GM21381 (cell line): Measurements from ENCODE around the gene ANKRD36.
"Not testable (repeated sequence)": the region's sequence is repeated elsewhere in the genome, so short reads cannot be mapped to it uniquely, and the experiment has no call there.

Experiments
- ATAC-seq: cut with Tn5 transposase; IDR thresholded peaks from one replicate; pipeline ENCODE4 v1.9.1; 2021; ENCODE audit warnings: mild to moderate bottlenecking, moderate library complexity; ENCODE audit not compliant: unreplicated experiment

The ANKRD36 gene

DNA sequence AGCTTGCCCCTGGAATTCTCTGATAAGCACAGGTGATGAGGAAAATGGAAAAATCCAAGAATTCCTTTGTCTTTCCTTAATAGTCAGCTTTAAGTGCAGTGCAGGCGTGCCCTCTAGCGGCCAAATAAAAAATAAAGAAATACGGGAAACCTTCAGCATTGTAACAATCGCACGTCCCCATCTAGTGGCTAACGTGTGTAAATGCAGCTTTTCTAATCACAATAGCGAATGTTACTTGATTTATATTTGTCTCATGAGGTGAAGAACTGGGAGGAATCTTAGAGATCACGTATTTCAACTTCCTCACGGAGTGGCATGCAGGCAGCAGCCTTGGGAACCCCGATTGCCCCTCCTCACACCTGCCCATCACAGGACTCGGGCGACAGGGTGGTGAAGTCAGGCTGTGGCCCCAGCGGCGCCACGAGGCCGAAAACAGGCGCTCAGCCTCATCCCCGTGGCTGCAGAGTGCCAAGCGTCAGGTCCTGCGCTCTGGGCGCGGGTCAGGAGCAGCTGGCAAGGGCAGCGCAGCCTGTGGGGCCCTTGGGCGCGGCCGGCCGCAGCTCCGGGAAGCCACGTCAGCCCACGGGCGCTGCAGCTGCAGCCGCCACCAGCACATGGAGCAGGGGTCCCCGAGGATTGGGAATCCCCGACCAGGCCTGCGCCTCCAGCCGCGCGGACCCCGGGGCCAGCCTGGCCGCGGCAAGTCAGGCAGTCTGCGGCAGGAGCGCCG lies 468 bp upstream of the ANKRD36 start:
- ATAC-seq = peak; percentile 57

DNA sequence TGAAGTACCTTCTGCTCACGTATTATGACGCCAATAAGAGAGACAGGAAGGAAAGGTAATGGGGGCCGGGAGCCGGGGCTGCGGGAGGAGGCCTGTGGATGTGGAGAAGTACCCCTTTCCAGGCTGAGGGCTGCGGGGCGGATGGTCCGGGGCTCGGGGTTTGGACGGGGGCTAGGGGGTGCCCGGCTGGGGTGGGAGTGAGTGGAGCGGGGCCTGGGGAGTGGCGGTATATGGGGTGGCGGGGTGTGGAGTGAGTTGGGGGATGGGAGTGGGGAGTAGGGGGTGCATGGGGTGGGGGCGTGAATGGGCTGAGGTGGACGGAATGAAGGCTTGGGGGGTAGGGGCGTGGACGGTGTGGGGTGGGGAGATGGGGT lies 916 bp downstream of the ANKRD36 start:
- ATAC-seq = not testable (repeated sequence)

DNA sequence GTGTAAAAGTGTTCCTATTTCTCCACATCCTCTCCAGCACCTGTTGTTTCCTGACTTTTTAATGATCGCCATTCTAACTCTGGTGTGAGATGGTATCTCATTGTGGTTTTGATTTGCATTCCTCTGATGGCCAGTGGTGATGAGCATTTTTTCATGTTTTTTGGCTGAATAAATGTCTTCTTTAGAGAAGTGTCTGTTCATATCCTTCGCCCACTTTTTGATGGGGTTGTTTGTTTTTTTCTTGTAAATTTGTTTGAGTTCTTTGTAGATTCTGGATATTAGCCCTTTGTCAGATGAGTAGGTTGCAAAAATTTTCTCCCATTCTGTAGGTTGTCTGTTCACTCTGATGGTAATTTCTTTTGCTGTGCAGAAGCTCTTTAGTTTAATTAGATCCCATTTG lies 16.1 kb downstream of the ANKRD36 start:
- not testable (repeated sequence) for ATAC-seq

DNA sequence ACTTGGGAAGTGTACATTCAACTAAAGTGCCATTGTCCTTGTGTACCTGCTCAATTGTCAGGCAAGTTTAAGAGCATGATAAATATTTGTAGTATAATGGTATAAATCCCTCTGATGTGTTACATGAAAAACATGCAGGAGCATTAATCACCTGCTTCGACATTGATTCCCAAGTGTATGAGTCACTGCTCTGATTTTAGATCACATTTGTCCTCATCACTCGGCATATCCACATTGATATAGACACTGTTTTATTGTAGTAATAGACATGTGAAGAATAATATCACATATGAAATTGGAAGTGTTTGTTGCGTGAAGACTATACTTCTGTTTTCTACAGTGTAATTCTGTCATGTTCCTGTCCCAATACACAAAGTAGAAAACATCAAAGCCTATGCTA lies 31.1 kb downstream of the ANKRD36 start:
- not testable (repeated sequence) for ATAC-seq

DNA sequence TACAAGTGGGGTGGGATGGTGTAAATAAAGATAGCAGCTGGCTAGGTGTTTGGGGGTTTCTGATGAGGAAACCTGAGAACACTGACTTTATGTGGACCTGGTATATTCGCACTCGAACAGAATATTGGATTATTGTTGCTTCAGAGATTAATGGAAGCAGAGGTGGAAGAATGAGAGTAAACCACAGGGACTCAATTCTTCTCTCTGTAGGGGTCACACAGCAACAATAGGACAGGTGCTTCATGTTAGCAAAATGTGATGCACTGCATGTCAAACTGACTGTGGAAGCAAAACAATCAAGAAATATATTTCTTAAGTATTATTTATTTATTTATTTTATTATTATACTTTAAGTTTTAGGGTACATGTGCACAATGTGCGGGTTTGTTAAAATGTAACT lies 53.6 kb downstream of the ANKRD36 start:
- not testable (repeated sequence) for ATAC-seq

DNA sequence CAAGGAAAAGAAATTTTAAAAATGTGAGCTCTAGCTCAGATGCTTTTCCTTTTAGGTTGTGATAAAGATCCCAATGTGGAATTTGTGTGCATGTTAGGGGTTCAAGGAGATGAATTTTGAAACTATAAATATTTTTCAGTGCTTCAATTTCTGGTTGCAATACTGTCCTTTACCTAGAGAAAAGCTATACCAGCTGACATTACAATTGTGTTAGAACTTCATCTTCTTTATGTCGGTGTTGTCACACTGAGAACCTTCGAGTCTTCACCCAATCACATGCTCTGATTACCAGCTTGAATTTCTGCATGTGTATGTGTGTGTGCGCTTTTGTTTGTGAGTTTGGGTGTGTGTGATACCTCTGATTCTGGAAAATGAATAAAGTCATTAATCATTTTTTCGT lies 55.0 kb downstream of the ANKRD36 start:
- not testable (repeated sequence) for ATAC-seq

DNA sequence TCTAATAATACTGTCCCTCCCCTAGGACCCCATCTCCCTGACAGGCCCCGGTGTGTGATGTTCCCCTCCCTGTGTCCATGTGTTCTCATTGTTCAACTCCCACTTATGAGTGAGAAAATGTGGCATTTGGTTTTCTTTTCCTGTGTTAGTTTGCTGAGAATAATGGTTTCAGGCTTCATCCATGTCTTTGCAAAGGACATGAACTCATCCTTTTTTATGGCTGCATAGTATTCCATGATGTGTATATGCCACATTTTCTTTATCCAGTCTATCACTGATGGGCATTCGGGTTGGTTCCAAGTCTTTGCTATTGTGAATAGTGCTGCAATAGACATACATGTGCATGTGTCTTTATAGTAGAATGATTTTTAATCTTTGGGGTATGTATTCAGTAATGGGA lies 55.6 kb downstream of the ANKRD36 start:
- not testable (repeated sequence) for ATAC-seq

DNA sequence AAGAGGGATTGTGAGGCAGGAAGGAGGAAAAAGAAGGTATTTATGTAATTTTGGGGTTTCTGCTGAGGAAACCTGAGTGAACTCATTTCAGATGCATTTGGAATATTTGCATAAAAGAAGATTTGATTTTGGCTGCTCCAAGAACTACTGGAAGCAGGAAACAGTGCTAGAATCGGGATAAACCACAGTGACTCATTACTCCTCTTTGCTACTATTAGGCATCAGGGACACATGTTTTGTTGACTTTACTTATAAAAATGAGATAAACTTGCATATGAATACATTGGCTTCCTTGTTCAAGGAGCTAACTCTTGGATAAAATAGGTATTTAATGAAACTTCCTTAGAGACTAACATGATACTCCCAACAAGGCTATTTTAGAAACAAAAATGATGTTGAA lies 67.4 kb downstream of the ANKRD36 start:
- not testable (repeated sequence) for ATAC-seq

DNA sequence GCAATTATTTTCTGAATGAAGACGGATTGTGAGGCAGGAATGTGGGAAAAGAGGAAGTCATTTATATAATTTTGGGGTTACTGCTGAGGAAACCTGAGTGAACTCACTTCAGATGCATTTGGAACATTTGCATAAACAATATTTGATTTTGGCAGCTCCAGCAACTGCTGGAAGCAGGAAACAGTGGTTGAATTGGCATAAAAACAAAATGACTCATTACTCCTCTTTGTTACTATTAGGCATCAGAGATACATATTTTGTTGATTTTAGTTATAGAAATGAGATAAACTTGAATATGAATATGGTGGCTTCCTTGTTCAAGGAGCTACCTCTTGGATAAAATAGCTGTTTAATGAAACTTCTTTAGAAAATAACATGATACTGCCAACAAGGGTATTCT lies 82.4 kb downstream of the ANKRD36 start:
- not testable (repeated sequence) for ATAC-seq

DNA sequence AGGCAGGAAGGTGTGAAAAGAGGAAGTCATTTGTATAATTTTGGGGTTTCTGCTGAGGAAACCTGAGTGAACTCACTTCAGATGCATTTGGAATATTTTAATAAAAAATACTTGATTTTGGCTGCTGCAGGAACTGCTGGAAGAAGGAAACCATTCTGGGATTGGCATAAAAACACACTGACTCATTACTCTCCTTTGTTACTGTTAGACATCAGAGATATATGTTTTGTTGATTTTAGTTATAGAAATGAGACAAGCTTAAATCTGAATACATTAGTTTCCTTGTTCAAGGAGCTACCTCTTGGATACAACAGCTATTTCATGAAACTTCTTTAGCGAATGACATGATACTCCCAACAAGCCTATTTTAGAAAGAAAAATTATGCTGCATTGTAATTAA lies 84.3 kb downstream of the ANKRD36 start:
- not testable (repeated sequence) for ATAC-seq

DNA sequence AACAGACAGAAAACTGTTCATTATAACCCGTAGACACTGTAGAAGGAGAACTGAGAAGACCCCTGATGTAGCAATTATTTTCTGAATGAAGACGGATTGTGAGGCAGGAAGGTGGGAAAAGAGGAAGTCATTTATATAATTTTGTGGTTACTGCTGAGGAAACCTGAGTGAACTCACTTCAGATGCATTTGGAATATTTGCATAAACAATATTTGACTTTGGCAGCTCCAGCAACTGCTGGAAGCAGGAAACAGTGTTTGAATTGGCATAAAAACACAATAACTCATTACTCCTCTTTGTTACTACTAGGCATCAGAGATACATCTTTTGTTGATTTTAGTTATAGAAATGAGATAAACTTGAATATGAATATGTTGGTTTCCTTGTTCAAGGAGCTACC lies 87.9 kb downstream of the ANKRD36 start:
- ATAC-seq = not testable (repeated sequence)

DNA sequence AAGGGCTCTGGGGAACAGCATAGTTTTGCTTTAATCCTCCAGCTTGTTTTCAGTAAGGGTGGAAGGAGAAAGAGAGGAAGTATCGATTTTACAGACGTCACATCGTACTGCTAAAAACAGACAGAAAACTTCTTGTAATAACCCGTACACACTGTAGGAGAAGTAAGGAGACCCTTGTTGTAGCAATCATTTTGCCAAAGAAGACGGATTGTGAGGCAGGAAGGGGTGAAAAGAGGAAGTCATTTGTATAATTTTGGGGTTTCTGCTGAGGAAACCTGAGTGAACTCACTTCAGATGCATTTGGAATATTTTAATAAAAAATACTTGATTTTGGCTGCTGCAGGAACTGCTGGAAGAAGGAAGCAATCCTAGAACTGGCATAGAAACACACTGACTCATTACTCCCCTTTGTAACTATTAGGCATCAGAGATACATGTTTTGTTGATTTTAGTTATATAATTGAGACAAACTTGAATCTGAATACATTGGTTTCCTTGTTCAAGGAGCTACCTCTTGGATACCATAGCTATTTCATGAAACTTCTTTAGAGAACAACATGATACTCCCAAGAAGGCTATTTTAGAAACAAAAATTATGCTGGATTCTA lies 89.8 kb downstream of the ANKRD36 start:
- not testable (repeated sequence) for ATAC-seq

DNA sequence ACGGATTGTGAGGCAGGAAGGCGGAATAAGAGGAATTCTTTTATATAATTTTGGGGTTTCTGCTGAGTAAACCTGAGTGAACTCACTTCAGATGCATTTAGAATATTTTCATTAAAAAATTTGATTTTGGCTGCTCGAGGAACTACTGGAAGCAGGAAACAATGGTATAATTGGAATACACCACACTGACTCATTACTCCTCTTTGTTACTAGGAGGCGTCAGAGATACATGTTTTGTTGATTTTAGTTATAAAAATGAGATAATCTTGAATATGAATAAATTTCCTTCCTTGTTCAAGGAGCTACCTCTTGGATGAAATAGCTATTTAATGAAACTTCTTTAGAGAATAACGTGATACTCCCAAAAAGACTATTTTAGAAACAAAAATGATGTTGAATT lies 97.4 kb downstream of the ANKRD36 start:
- ATAC-seq = no peak

DNA sequence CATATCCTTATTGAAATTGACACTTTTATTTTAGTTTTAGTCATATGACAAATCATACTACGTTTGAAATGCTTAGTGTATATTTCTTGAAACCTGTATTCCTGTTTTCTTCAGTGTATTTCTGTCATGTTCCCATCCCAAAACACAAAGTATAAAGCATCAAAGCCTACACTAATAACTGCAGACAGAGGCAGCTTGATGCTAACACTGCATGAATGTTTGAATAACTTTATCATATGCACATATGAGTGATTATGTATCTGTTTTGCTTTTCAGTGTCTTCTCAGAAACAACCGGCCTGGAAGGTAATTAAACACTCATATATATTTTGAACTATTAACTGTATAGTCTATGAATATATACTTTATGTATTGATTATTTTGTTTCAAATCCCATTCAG lies 102.1 kb downstream of the ANKRD36 start:
- not testable (repeated sequence) for ATAC-seq

DNA sequence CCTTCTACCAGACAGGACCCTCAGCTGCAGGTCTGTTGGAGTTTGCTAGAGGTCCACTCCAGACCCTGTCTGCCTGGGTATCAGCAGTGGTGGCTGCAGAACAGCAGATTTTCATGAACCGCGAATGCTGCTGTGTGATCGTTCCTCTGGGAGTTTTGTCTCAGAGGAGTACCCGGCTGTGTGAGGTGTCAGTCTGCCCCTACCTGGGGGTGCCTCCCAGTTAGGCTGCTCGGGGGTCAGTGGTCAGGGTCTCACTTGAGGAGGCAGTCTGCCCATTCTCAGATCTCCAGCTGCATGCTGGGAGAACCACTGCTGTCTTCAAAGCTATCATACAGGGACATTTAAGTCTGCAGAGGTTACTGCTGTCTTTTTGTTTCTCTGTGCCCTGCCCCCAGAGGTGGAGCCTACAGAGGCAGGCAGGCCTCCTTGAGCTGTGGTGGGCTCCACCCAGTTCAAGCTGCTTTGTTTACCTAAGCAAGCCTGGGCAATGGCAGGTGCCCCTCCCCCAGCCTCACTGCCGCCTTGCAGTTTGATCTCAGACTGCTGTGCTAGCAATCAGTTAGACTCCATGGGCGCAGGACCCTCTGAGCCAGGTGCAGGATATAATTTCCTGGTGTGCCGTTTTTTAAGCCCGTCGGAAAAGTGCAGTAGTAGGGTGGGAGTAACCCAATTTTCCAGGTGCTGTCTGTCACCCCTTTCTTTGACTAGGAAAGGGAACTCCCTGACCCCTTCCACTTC lies 118.1 kb downstream of the ANKRD36 start:
- ATAC-seq = not testable (repeated sequence)

DNA sequence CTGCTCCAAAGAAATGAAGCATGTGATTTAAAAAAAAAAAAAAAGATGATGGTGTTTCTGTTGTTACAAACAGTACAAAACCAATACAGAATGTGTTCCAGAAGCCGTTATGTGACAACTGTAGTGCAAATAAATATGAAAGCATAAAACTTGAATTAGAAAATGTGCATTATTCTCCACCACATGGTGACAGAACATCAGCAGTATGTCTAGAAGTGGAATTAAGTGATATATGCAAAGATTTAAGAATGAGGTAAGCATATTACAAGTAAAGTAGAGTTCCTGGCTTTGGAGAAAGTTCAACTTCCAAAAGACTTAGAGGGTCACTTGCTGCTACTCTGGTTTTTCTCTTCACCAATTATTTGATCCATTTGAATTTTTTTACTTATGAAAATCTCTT lies 120.0 kb downstream of the ANKRD36 start:
- not testable (repeated sequence) for ATAC-seq

DNA sequence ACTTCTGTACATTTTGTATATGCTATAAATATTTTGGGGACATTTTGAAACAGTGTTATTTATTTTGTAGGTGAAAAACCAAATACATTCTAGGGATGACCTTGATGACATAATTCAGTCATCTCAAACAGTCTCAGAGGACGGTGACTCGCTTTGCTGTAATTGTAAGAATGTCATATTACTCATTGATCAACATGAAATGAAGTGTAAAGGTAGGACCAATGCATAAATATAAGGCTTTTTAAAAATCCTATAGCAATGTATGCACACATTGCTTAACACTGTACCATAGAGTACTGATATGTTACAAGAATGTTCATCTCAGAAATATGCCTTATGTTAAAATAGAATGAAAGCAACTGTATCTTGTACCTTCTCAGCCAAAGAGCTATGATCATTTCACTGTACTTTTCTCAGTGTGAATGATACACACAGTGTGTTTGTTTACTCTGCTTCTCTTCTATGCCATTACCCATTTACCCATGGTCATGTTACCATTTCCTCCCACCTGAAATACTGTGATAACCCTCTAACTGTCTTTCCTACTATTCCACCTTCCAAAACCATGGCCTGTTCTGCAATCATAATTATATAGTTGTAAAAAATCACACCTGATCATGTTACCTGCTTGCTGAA lies 120.8 kb downstream of the ANKRD36 start:
- ATAC-seq = not testable (repeated sequence)

DNA sequence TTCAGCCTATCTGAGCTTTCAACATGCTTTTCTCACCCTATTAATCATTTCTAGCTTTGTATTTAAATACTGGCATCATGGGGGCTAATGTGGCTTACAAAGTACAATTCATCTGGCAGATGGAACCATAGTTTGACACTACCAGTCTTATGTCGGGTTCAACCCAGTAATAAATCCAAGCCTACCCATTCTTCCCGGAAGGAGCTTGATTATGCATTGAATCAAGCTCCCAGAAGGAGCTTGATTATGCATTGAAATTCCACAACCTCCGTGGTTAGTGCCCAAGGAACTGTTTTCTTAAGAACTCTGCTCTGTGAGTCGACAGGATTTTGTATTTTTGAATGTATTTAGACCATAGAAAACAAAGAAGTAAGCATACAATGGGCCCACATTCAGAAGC lies 148.2 kb downstream of the ANKRD36 start:
- not testable (repeated sequence) for ATAC-seq

DNA sequence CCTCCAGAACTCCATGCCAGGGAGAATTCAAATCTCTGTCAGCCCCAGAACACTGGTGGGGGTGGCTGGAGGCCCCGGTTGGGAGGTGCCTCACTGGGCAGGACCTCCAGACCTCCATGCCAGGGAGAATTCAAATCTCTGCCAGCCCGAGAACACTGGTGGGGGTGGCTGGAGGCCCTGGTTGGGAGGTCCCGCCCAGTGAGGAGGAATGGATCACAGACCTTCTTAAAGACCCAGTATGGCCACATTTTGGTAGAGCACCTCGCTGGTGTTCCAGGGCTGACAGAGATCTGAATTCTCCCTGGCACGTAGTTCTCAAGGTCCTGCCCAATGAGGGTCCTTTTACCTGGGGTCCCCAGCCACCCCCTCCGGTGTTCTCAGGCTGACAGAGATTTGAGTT lies 153.5 kb downstream of the ANKRD36 start:
- not testable (repeated sequence) for ATAC-seq

DNA sequence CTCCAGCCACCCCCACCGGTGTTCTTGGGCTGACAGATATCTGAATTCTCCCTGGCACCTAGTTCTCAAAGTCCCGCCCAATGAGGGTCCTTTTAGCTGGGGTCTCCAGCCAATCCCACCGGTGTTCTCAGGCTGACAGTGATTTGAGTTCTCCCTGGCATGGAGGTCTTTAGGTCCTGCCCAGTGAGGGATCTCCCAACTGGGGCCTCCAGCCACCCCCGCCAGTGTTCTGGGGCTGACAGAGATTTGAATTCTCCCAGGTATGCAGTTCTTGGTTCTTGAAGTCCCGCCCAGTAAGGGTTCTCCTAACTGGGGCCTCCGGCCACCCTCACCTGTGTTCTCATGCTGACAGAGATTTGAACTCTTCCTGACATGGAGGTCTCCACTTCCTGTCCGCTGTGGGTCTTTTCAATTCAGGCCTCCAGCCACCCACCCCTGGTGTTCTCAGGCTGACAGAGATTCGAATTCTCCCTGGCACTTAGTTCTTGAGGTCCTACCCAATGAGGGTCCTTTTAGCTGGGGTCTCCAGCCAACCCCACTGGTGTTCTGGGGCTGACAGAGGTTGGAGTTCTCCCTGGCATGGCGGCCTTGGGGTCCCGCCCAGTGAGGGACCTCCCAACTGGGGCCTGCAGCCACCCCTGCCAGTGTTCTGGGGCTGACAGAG lies 154.6 kb downstream of the ANKRD36 start:
- no peak for ATAC-seq

DNA sequence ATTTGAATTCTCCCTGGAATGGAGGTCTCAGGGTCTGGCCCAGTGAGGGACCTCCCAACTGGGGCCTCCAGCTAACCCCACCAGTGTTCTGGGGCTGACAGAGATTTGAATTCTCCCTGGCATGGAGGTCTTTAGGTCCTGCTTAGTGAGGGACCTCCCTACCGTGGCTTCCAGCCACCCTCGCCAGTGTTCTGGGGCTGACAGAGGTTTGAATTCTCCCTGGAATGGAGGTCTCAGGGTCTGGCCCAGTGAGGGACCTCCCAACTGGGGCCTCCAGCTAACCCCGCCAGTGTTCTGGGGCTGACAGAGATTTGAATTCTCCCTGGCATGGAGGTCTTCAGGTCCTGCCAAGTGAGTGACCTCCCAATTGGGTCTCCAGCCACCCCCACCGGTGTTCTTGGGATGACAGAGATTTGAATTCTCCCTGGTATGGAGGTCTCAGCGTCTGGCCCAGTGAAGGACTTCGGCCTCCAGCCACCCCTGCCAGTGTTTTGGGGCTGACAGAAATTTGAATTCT lies 155.2 kb downstream of the ANKRD36 start:
- ATAC-seq = not testable (repeated sequence)
